Lower leg skin (tissue), 4 donors: ENCODE measurements around the gene CBLN3. TPM values are rescaled to one million over a fixed set of nuclear protein-coding genes. Genes with fewer than 3 reads are reported as not detected.

Experiments used
- DNase-seq, 2 donors: peaks; one replicate each; pipeline ENCODE4 v3.0.0-alpha.2; 2019; ENCODE audit warnings: low spot score in 2 of 2
- H3K4me3 ChIP-seq: fragments of 200-600 bp; sonication (generic); 2 replicates; pipeline ENCODE4 v1.5.1; 2017; ENCODE audit warnings: mild to moderate bottlenecking, low read depth; ENCODE audit not compliant: poor library complexity, severe bottlenecking
- POLR2A ChIP-seq, 2 donors: fragments of 450-650 bp; IDR thresholded peaks; one replicate each; pipeline ENCODE4 v1.6.1; 2016 to 2017; ENCODE audit warnings: antibody characterized with exemption in 2 of 2, mild to moderate bottlenecking in 1 of 2, moderate library complexity in 1 of 2
- WGBS, 2 donors: methylation state at CpG; one replicate each; pipeline ENCODE4 v1.1.5; 2018; 5-methylcytosine and 5-hydroxymethylcytosine counted together
- intact Hi-C: fragments of 100-400 bp; cut with DNase I; formaldehyde crosslinking; loops from one replicate; pipeline ENCODE4 v1.15.0; 2023; ENCODE audit warnings: low total_unique reads
- total RNA-seq, 4 donors: library from RNA; depleted of rRNA; stranded (reverse); fragments of >200 nt; gene quantifications; one replicate each; pipeline ENCODE4 v1.1.0, GENCODE V29; 2016
- TF ChIP-seq, protein P1 (sequence below), 3 donors: fragments of 450-650 bp; IDR thresholded peaks; one replicate each; pipeline ENCODE4 v1.5.1; 2016; ENCODE audit warnings: antibody characterized with exemption in 3 of 3, mild to moderate bottlenecking in 3 of 3, moderate library complexity in 2 of 3

Gene CBLN3
- total RNA-seq, 4 donors from 2014 or later = 0.76 to 1.4 (median 1.1) TPM

DNA sequence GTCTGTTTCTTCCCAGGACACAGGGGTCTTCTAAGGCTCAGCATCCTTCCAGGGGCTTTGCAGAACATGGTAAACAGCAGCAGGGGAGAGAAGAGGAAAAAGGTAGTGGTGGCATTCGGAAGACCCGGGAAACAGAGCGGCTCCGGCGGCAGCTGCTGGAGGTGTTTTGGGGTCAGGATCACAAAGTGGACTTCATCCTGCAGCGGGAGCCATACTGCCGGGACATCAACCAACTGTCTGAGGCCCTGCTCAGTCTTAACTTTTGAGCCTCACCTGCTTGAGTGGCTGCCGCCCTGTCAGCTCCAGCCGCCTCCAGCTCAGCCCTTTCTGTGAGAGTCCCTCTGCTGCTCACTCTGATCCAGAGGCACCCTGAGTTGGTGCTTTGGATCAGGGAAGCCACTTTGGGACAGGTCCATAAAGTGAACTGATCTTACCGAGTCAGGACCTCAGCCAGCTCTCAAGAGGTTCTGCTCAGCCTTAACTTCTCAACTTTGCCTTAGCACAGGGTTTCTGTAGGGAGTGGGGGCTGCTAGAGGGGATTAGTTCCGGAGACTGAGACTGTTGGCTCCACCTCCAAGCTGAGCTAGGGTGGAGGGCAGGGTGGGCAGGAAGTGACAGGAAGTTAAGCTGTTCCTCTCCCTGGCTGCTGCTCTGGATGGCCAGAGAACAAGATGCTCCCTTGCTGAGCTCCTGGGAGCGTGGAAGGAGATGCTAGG lies 7.7 kb upstream of the CBLN3 start:
- DNase-seq = no peak
- no peak for TF ChIP-seq POLR2A (IDR thresholded peaks at IDR 0.05)
- WGBS, 2 donors = 63 to 71% methylated on average over 12 of the region's 12 CpGs
- H3K4me3 ChIP-seq = no peak overlapping the region
- intact Hi-C loops = no loop called here

DNA sequence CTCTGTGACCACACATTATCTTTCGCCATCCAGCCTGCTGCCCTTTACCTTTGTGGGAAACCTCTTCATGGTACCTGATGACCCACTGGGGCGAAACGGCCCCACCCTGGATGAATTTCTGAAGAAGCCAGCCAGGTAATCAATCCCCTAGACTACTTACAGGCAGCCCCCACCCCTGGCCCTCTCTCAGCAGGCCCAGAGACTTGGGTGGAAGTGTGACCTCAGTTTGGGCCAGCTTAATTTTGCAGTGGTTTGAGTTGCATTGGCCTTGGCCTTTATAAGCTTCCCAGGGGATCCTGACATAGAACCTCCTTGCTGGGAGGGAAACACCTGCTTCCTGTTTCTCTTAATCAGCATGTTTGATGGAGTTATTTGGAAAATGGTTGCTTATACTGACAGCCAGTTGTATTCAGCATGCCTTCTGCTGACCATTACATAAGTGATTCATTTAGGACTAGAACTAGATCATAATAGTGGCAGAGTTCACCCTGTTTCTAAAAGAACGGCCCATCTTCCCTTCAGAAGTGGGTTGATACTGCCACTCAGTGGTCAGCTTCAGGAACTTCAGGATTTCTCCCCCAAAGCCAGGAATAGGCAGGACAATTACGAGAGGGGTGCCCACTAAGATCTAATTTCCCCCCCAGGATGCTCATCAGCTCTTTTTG lies 7.0 kb upstream of the CBLN3 start:
- H3K4me3 ChIP-seq = no peak overlapping the region
- TF ChIP-seq, protein P1, sequence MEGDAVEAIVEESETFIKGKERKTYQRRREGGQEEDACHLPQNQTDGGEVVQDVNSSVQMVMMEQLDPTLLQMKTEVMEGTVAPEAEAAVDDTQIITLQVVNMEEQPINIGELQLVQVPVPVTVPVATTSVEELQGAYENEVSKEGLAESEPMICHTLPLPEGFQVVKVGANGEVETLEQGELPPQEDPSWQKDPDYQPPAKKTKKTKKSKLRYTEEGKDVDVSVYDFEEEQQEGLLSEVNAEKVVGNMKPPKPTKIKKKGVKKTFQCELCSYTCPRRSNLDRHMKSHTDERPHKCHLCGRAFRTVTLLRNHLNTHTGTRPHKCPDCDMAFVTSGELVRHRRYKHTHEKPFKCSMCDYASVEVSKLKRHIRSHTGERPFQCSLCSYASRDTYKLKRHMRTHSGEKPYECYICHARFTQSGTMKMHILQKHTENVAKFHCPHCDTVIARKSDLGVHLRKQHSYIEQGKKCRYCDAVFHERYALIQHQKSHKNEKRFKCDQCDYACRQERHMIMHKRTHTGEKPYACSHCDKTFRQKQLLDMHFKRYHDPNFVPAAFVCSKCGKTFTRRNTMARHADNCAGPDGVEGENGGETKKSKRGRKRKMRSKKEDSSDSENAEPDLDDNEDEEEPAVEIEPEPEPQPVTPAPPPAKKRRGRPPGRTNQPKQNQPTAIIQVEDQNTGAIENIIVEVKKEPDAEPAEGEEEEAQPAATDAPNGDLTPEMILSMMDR (IDR thresholded peaks at IDR 0.05) = peak in 1 of 3 donors; percentile 62
- TF ChIP-seq POLR2A (IDR thresholded peaks at IDR 0.05) = no peak
- 43 to 46% methylated on average over 5 of the region's 5 CpGs for WGBS, 2 donors
- intact Hi-C loops = no loop called here
- DNase-seq = no peak

DNA sequence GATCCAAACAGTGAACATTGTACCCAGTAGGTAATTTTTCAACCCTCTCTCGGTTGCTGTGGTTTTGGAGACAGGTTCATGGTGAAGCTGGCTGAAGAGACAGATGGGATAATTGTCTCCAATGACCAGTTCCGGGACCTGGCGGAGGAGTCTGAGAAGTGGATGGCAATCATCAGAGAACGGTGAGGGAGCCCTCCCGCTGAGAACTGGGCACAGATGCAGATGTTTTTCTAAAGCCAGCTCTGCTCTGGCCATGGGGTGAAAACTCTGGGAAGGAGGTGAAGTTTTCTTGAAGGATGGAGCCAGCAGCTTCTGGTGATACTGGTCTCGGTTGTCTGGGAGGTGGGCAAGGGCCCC lies 6.5 kb upstream of the CBLN3 start:
- 54 to 57% methylated on average over 6 of the region's 6 CpGs for WGBS, 2 donors
- TF ChIP-seq, protein P1 (IDR thresholded peaks at IDR 0.05) = no peak
- TF ChIP-seq POLR2A (IDR thresholded peaks at IDR 0.05) = no peak
- no peak for DNase-seq
- H3K4me3 ChIP-seq = no peak overlapping the region
- intact Hi-C loops = no loop called here

DNA sequence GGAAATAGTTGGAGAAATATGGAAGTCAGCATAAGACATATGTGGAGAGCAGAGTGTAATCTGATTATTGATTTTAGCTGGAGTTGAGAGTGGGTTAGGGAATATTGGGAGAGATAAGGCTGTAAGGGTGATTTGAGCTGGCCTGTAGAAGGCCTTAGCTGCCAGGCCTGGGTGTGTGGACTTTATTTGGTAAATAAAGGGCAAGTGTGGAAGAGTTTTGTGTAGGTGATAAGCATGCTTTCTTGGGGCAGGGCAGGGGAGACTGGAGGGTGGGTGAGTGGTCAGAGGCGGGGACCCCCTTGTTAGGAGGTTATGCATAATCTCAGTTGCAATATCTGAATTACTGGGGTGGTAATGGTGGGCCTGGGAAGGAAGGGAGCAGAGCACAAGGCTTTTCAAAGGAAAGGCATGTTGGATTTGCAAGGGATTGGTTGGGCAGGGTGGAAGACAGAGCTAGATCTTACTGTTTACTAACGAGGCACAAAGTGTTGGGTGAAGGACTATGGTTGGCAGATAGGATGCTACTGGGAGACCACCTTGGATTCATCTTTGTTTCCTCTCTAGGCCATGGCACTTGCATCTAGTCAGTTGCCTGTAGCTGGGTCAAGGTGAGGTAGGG lies 5.8 kb upstream of the CBLN3 start:
- DNase-seq = no peak
- no peak overlapping the region for H3K4me3 ChIP-seq
- WGBS, 2 donors = 64 to 67% methylated on average over 2 of the region's 2 CpGs
- TF ChIP-seq POLR2A (IDR thresholded peaks at IDR 0.05) = no peak
- TF ChIP-seq, protein P1 (IDR thresholded peaks at IDR 0.05) = no peak
- intact Hi-C loops = no loop called here

DNA sequence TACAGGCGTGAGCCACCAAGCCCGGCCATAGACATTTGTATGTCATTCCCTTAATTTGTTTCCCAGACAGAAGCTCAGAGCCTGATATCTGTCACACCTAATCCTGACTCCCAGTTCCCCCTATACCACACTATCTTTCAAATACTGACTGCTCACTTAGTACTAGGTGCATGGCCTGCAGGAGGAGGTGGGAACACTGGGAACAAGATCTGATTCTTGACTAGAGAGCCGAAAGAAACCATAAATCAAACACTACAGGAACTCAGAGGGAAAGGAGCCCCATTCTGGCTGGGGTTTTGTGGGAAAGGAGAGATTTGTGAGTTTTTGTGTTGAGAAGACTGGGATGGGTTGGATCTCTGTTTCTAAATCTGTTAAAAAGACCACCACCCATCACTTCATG lies 5.2 kb upstream of the CBLN3 start:
- TF ChIP-seq POLR2A (IDR thresholded peaks at IDR 0.05) = no peak
- TF ChIP-seq, protein P1 (IDR thresholded peaks at IDR 0.05) = no peak
- 70 to 88% methylated on average over 3 of the region's 3 CpGs for WGBS, 2 donors
- no peak for DNase-seq
- intact Hi-C loops = no loop called here
- H3K4me3 ChIP-seq = no peak overlapping the region

DNA sequence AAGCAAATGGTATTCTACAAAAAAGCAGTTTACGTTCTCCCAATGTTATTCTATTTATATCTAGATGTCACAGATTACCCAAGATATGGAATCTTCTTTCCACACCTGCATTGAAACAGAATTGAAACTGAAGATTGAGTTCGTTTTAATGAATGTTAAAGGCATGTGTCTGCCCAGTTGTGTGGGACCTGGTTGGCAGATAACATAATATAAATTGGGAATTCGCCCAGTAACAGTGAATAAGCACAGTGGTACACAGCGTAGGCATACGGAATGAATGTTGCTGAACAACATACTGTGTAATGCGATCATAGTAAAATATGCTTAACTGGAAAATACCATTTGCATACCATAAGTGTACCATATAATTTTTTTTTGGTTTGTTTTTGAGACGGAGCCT lies 4.6 kb upstream of the CBLN3 start:
- no peak for DNase-seq
- WGBS, 2 donors = 68 to 74% methylated on average over 7 of the region's 7 CpGs
- TF ChIP-seq, protein P1 (IDR thresholded peaks at IDR 0.05) = no peak
- TF ChIP-seq POLR2A (IDR thresholded peaks at IDR 0.05) = no peak
- intact Hi-C loops = no loop called here
- H3K4me3 ChIP-seq = no peak overlapping the region
